GM12872 (cell line): ENCODE measurements around the gene AKR1E2.

Experiments used
- CTCF ChIP-seq: IDR thresholded peaks from 3 replicates; pipeline ENCODE4 v1.5.1; 2011; ENCODE audit warnings: low read depth, mild to moderate bottlenecking, low read length, moderate library complexity; ENCODE audit not compliant: insufficient read depth

Gene AKR1E2

GRCh38 chr10:4894335-4894734 lies 68.3 kb downstream of the AKR1E2 start:
- no peak for TF ChIP-seq CTCF
